Subcutaneous adipose tissue (tissue), 4 donors: ENCODE data around the gene APOA1. TPM values are rescaled to one million over a fixed set of nuclear protein-coding genes. Genes with fewer than 3 reads are reported as not detected.

Source experiments
- total RNA-seq, 4 donors: library from RNA; depleted of rRNA; stranded (reverse); fragments of >200 nt; gene quantifications; one replicate each; pipeline ENCODE4 v1.1.0, GENCODE V29; 2016
- TF ChIP-seq, protein P1 (sequence below): fragments of 450-650 bp; IDR thresholded peaks from one replicate; pipeline ENCODE4 v1.5.1; 2016; ENCODE audit warnings: low read depth, mild to moderate bottlenecking, control low read depth, antibody characterized with exemption, moderate library complexity

The APOA1 gene
- total RNA-seq, 4 donors from 2014 or later = not detected

DNA sequence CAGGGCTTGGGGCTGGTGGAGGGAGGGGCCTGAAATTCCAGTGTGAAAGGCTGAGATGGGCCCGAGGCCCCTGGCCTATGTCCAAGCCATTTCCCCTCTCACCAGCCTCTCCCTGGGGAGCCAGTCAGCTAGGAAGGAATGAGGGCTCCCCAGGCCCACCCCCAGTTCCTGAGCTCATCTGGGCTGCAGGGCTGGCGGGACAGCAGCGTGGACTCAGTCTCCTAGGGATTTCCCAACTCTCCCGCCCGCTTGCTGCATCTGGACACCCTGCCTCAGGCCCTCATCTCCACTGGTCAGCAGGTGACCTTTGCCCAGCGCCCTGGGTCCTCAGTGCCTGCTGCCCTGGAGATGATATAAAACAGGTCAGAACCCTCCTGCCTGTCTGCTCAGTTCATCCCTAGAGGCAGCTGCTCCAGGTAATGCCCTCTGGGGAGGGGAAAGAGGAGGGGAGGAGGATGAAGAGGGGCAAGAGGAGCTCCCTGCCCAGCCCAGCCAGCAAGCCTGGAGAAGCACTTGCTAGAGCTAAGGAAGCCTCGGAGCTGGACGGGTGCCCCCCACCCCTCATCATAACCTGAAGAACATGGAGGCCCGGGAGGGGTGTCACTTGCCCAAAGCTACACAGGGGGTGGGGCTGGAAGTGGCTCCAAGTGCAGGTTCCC lies 7.8 kb downstream of the APOA1 start, which contains the start of gene APOC3:
TSS of gene APOC3 (plus strand) at position 383 of the 659 bp plus-strand sequence. CDS start 676 bp downstream, outside the sequence.
- TF ChIP-seq, protein P1, sequence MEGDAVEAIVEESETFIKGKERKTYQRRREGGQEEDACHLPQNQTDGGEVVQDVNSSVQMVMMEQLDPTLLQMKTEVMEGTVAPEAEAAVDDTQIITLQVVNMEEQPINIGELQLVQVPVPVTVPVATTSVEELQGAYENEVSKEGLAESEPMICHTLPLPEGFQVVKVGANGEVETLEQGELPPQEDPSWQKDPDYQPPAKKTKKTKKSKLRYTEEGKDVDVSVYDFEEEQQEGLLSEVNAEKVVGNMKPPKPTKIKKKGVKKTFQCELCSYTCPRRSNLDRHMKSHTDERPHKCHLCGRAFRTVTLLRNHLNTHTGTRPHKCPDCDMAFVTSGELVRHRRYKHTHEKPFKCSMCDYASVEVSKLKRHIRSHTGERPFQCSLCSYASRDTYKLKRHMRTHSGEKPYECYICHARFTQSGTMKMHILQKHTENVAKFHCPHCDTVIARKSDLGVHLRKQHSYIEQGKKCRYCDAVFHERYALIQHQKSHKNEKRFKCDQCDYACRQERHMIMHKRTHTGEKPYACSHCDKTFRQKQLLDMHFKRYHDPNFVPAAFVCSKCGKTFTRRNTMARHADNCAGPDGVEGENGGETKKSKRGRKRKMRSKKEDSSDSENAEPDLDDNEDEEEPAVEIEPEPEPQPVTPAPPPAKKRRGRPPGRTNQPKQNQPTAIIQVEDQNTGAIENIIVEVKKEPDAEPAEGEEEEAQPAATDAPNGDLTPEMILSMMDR = no peak

DNA sequence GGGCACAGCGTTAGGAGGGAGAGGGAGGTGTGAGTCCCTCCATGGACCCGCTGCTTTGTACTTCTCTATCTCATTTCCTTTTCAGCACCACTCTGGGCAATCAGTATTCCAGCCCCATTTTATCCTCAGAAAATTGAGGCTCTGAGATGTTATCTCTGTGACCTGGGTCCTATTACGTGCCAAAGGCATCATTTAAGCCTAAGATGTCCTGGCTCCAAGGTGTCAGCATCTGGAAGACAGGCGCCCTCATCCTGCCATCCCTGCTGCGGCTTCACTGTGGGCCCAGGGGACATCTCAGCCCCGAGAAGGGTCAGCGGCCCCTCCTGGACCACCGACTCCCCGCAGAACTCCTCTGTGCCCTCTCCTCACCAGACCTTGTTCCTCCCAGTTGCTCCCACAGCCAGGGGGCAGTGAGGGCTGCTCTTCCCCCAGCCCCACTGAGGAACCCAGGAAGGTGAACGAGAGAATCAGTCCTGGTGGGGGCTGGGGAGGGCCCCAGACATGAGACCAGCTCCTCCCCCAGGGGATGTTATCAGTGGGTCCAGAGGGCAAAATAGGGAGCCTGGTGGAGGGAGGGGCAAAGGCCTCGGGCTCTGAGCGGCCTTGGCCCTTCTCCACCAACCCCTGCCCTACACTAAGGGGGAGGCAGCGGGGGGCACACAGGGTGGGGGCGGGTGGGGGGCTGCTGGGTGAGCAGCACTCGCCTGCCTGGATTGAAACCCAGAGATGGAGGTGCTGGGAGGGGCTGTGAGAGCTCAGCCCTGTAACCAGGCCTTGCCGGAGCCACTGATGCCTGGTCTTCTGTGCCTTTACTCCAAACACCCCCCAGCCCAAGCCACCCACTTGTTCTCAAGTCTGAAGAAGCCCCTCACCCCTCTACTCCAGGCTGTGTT lies 8.5 kb downstream of the APOA1 start:
- TF ChIP-seq, protein P1 = no peak

- TF ChIP-seq, protein P1 = no peak
These were observed 10.0 kb downstream of the APOA1 start for GRCh38 chr11:116827461-116827860.

GRCh38 chr11:116826751-116827431 lies 10.5 kb downstream of the APOA1 start:
- TF ChIP-seq, protein P1 = no peak

GRCh38 chr11:116825854-116826750 lies 11.3 kb downstream of the APOA1 start:
- TF ChIP-seq, protein P1 = no peak

- TF ChIP-seq, protein P1 = no peak
These were observed 12.0 kb downstream of the APOA1 start for GRCh38 chr11:116825434-116825833.
